ENCODE data around the gene STYXL2. TPM values are rescaled to one million over a fixed set of nuclear protein-coding genes. Genes with fewer than 3 reads are reported as not detected.

STYXL2 gene
- total and polyA plus RNA-seq, 3 experiments from 2014 or later, result not detected

DNA sequence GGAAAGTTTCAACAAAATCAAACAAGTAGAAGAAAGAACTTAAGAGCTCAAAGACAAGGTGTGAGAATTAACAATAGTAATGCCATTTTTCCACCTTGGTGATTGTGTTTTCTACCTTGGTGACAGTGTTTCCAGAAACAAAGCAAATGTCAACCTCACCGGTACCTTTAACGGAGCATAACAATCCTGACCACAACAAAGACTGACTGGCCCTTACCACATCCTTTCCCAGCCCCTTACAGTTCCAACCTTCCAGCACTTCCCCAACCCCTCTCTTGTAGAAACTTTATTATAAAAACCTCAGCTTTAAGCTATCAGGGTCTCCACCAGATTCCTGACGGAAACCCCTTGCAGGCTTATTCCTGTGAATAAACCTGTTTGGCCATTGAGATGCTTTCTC, 16.7 kb downstream of the STYXL2 start:
- POLR2A ChIA-PET, result no interaction called here

DNA sequence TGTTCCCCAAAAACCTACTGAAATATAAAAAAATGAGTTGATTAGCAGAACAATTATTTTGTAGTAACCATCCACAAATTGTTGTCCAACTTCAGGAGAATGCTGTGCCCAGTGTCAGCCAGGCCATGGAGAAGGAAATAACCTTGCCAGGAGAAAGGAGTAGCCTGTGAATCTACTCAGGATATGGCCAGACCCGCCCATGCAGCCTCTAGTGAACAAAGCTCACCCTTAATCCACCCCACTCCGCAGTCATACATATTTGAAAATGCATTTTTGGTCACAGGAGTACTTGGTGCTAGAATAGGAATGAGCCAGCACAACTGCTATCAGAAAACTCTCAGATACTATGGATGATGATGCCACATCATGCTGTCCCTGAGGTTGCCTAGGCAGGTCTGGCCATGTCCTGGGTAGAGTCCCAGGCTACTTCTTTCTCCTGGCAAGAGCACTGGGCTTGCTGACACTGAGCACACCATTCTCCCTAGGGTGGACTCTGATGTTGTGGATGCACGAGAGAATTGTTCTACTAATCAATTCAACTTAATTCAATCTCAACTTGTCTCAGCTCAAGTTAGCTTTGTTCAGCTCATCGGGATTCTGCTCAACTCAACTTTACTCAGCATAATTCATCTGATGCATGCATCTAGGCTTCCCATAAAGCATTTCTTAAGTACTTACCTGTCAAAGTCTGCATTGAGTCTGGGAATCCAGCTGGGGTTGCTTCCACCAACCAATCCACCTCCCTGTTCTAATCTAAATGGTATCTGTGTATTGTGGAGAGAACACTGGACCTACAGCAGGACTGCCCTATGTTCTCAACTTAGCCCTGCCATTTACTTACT, 18.2 kb downstream of the STYXL2 start:
- ChIA-PET CTCF (no interaction called here), POLR2A (no interaction called here)
- H3K4me3 ChIP-seq (ENCODE audit: low read length), result no peak overlapping the region
- Mint-ChIP-seq H3K27me3 (peaks cover 0 to 5% of the 10 kb centered on the region in 2 donors), H3K9me3 (peaks cover 0 to 13% (median 8%) of the 10 kb centered on the region in 5 donors), H3K4me3 (no peak overlapping the region), H3K4me1 (peaks cover 28 to 32% (median 31%) of the 10 kb centered on the region in 3 donors), H3K36me3 (peaks cover 0 to 20% (median 3%) of the 10 kb centered on the region in 3 donors), H3K27ac (peak overlapping the region in 1 of 8 donors; percentile 26)
- H3K27me3 ChIP-seq (ENCODE audit: insufficient read depth, low read length, poor library complexity, severe bottlenecking), result no peaks in the 10 kb centered on the region
- no peaks in the 10 kb centered on the region for H3K9me3 ChIP-seq (ENCODE audit: low read length)
- no peaks in the 10 kb centered on the region for H3K36me3 ChIP-seq (ENCODE audit: insufficient read depth, low read length)
- H3K27ac ChIP-seq (ENCODE audit: low read depth, low read length), result no peak overlapping the region
- no peak for DNase-seq
- H3K4me1 ChIP-seq (ENCODE audit: insufficient read depth, low read length), result peaks cover 15% of the 10 kb centered on the region

More for the DNA sequence above, 16.7 kb downstream of the STYXL2 start:
- peak in 2 of 5 donors; percentile 24 to 67 for DNase-seq
- Mint-ChIP-seq H3K9me3 (peaks cover 0 to 13% (median 8%) of the 10 kb centered on the region in 5 donors), H3K27me3 (peaks cover 4 to 5% of the 10 kb centered on the region in 2 donors), H3K27ac (peak overlapping the region in 2 of 8 donors; percentile 1 to 68), H3K4me1 (peaks cover 29 to 32% (median 31%) of the 10 kb centered on the region in 3 donors), H3K4me3 (peak overlapping the region in 2 of 7 donors; percentile 5 to 33), H3K36me3 (peaks cover 0 to 20% (median 5%) of the 10 kb centered on the region in 3 donors)
- Histone ChIP-seq H3K27me3 (ENCODE audit: insufficient read depth, low read length, poor library complexity, severe bottlenecking) (no peaks in the 10 kb centered on the region), H3K36me3 (ENCODE audit: insufficient read depth, low read length) (no peaks in the 10 kb centered on the region), H3K4me1 (ENCODE audit: insufficient read depth, low read length) (peaks cover 15% of the 10 kb centered on the region), H3K4me3 (ENCODE audit: low read length) (no peak overlapping the region), H3K27ac (ENCODE audit: low read depth, low read length) (no peak overlapping the region), H3K9me3 (ENCODE audit: low read length) (no peaks in the 10 kb centered on the region)
- CTCF ChIA-PET, result interaction anchor here (1.5 kb wide), 1 partner anchor 52 kb away, joined by 3 read pairs; no protein-coding TSS in a partner anchor

DNA sequence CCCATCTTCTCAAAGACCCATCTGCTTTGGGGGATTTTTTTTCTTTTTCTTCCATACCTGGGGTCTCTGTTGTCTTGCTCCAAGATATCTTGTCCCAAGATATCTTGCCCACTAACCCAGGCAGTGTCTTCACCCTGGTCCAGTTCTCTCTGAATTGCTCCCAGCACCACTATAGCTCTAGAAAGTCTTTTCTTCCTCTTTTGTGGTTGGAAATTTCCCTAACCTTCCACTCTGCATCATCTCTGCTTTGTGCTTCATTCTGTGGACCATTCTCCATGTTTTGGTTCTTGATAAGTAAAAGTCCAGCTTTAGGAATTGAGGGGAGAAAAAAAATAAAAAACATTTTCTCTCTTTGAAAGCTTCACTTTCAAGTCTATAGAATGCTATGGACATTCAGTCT, 20.9 kb downstream of the STYXL2 start:
- H3K27ac ChIP-seq (ENCODE audit: low read depth, low read length), result no peak overlapping the region
- H3K27me3 Mint-ChIP-seq, result peaks cover 5 to 7% of the 10 kb centered on the region in 2 donors
- CTCF ChIA-PET, result no interaction called here

DNA sequence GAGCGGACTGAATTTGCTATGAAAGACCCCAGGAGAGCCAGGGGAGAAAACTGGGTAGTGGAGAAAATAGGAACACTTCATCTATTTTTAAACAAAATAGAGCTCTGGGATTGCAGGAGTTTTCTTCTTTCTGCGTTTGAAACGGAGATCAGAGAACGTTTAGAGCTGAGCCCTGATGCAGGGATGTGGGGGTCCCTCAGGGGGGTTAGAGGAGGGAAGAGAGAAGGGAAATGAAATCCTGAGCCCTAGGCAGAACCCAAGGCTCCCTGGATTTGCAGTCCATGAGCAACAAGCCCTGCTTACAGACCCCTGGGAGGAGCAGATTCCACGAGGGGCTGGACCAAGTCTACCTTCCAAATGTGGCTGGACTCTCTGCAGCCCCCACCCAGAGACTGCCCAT, 21.8 kb downstream of the STYXL2 start:
- Histone ChIP-seq H3K27ac (ENCODE audit: low read depth, low read length) (no peak overlapping the region), H3K9me3 (ENCODE audit: low read length) (no peaks in the 10 kb centered on the region), H3K36me3 (ENCODE audit: insufficient read depth, low read length) (no peaks in the 10 kb centered on the region), H3K4me1 (ENCODE audit: insufficient read depth, low read length) (no peaks in the 10 kb centered on the region), H3K4me3 (ENCODE audit: low read length) (no peak overlapping the region), H3K27me3 (ENCODE audit: insufficient read depth, low read length, poor library complexity, severe bottlenecking) (no peaks in the 10 kb centered on the region)
- H3K4me3 Mint-ChIP-seq, result no peak overlapping the region
- peaks cover 6% of the 10 kb centered on the region in 3 donors for H3K4me1 Mint-ChIP-seq
- DNase-seq, result no peak
- peak overlapping the region in 1 of 8 donors; percentile 51 for H3K27ac Mint-ChIP-seq
- POLR2A ChIA-PET, result no interaction called here
- H3K9me3 Mint-ChIP-seq, result peaks cover 0 to 6% (median 0%) of the 10 kb centered on the region in 5 donors
- peaks cover 5 to 11% of the 10 kb centered on the region in 2 donors for H3K27me3 Mint-ChIP-seq
- CTCF ChIA-PET, result interaction anchor here (1.9 kb wide), 1 partner anchor 49 kb away, joined by 4 read pairs; no protein-coding TSS in a partner anchor
- peaks cover 0 to 5% (median 2%) of the 10 kb centered on the region in 3 donors for H3K36me3 Mint-ChIP-seq

More for the DNA sequence above, 20.9 kb downstream of the STYXL2 start:
- peak overlapping the region in 1 of 8 donors; percentile 24 for H3K27ac Mint-ChIP-seq
- Histone ChIP-seq H3K4me1 (ENCODE audit: insufficient read depth, low read length) (peaks cover 6% of the 10 kb centered on the region), H3K9me3 (ENCODE audit: low read length) (no peaks in the 10 kb centered on the region), H3K36me3 (ENCODE audit: insufficient read depth, low read length) (no peaks in the 10 kb centered on the region), H3K27me3 (ENCODE audit: insufficient read depth, low read length, poor library complexity, severe bottlenecking) (no peaks in the 10 kb centered on the region), H3K4me3 (ENCODE audit: low read length) (no peak overlapping the region)
- H3K4me3 Mint-ChIP-seq, result no peak overlapping the region
- peaks cover 15 to 16% (median 15%) of the 10 kb centered on the region in 3 donors for H3K4me1 Mint-ChIP-seq
- peaks cover 0 to 13% (median 7%) of the 10 kb centered on the region in 5 donors for H3K9me3 Mint-ChIP-seq
- H3K36me3 Mint-ChIP-seq, result peaks cover 0 to 13% (median 2%) of the 10 kb centered on the region in 3 donors
- no peak for DNase-seq
- POLR2A ChIA-PET, result no interaction called here

DNA sequence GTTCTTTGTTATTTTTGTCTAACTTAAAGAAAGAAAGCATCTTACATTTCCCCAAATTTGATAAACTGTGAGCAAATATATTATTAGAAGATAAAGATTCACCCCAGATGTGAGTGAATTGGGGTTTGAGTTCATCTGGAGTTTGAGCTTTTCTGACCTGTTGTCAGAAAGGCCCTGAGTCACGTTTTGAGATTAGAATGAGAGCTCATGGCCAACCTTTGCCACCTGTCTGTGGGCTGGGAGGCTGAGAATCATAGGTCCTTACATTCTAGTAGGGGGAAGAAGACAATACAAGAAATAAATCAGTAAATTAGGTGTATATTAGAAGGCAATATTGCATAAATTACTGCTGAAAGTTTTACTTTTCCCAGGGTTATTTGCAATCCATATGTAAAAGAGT, 22.3 kb downstream of the STYXL2 start:
- Histone ChIP-seq H3K4me1 (ENCODE audit: insufficient read depth, low read length) (no peaks in the 10 kb centered on the region), H3K9me3 (ENCODE audit: low read length) (no peaks in the 10 kb centered on the region), H3K27me3 (ENCODE audit: insufficient read depth, low read length, poor library complexity, severe bottlenecking) (no peaks in the 10 kb centered on the region), H3K27ac (ENCODE audit: low read depth, low read length) (no peak overlapping the region), H3K4me3 (ENCODE audit: low read length) (no peak overlapping the region), H3K36me3 (ENCODE audit: insufficient read depth, low read length) (no peaks in the 10 kb centered on the region)
- DNase-seq, result no peak
- H3K27ac Mint-ChIP-seq, result no peak overlapping the region
- peaks cover 0 to 2% (median 0%) of the 10 kb centered on the region in 3 donors for H3K36me3 Mint-ChIP-seq
- H3K4me1 Mint-ChIP-seq, result peaks cover under 1 to 3% (median 1%) of the 10 kb centered on the region in 3 donors
- POLR2A ChIA-PET, result no interaction called here
- peaks cover 0 to under 1% (median 0%) of the 10 kb centered on the region in 5 donors for H3K9me3 Mint-ChIP-seq
- H3K4me3 Mint-ChIP-seq, result no peak overlapping the region
- H3K27me3 Mint-ChIP-seq, result peaks cover 5 to 11% of the 10 kb centered on the region in 2 donors
- CTCF ChIA-PET, result interaction anchor here (1.9 kb wide), 1 partner anchor 49 kb away, joined by 4 read pairs; no protein-coding TSS in a partner anchor

DNA sequence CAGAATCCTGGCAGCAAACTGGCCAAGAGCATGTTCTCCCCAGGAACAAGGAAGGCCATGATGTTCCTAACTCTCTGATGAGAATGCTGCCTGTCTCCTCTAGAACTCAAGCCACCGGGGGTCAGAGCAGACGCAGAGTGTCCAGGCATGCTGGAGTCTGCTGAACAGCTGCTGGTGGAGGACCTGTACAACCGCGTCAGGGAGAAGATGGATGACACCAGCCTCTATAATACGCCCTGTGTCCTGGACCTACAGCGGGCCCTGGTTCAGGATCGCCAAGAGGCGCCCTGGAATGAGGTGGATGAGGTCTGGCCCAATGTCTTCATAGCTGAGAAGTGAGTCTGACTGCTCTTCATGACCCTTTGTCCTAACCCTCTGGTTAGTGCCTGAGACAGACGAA, 23.4 kb downstream of the STYXL2 start:
- H3K27me3 ChIP-seq (ENCODE audit: insufficient read depth, low read length, poor library complexity, severe bottlenecking), result no peaks in the 10 kb centered on the region
- peaks cover 4% of the 10 kb centered on the region for H3K4me1 ChIP-seq (ENCODE audit: insufficient read depth, low read length)
- Mint-ChIP-seq H3K9me3 (no peaks in the 10 kb centered on the region), H3K4me1 (peaks cover 0 to 10% (median 0%) of the 10 kb centered on the region in 3 donors), H3K27ac (no peak overlapping the region), H3K27me3 (peaks cover 0 to 15% of the 10 kb centered on the region in 2 donors), H3K4me3 (no peak overlapping the region), H3K36me3 (peaks cover 0 to 2% (median 0%) of the 10 kb centered on the region in 3 donors)
- no peaks in the 10 kb centered on the region for H3K9me3 ChIP-seq (ENCODE audit: low read length)
- DNase-seq, result no peak
- ChIA-PET CTCF (interaction anchor here (1.9 kb wide), 1 partner anchor 50 kb away, joined by 4 read pairs; no protein-coding TSS in a partner anchor), POLR2A (no interaction called here)
- no peaks in the 10 kb centered on the region for H3K36me3 ChIP-seq (ENCODE audit: insufficient read depth, low read length)
- H3K27ac ChIP-seq (ENCODE audit: low read depth, low read length), result no peak overlapping the region
- H3K4me3 ChIP-seq (ENCODE audit: low read length), result no peak overlapping the region

DNA sequence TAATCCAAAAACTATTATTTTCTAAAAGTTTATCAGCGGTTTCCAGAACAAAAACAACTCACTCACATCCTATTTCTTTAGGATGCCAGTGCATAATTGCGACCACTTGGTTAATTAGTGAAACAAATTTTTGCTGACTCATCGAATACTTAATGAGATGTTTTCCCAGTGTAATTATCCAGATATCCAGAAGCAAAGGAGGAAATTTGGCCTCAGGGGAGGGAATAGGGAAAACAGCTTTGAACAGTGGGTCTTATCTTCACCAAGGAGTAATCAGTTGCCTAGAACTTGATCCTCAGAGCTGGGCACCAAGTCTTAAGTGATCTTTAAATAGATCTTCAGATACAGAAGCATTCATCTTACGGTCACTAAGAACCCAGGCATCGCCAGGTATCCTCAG, 24.3 kb downstream of the STYXL2 start:
- Mint-ChIP-seq H3K27ac (no peak overlapping the region), H3K27me3 (peaks cover 0 to 15% of the 10 kb centered on the region in 2 donors), H3K9me3 (no peaks in the 10 kb centered on the region), H3K4me3 (no peak overlapping the region), H3K36me3 (peaks cover 0 to 2% (median 0%) of the 10 kb centered on the region in 3 donors), H3K4me1 (peaks cover 0 to 10% (median 0%) of the 10 kb centered on the region in 3 donors)
- ChIA-PET CTCF (interaction anchor here (1.9 kb wide), 1 partner anchor 51 kb away, joined by 6 read pairs; no protein-coding TSS in a partner anchor), POLR2A (interaction anchor here (1.2 kb wide), 1 partner anchor 10 kb away, joined by 3 read pairs; no protein-coding TSS in a partner anchor)
- Histone ChIP-seq H3K27ac (ENCODE audit: low read depth, low read length) (no peak overlapping the region), H3K36me3 (ENCODE audit: insufficient read depth, low read length) (no peaks in the 10 kb centered on the region), H3K4me1 (ENCODE audit: insufficient read depth, low read length) (peaks cover 4% of the 10 kb centered on the region), H3K9me3 (ENCODE audit: low read length) (no peaks in the 10 kb centered on the region), H3K27me3 (ENCODE audit: insufficient read depth, low read length, poor library complexity, severe bottlenecking) (no peaks in the 10 kb centered on the region), H3K4me3 (ENCODE audit: low read length) (no peak overlapping the region)
- no peak for DNase-seq

DNA sequence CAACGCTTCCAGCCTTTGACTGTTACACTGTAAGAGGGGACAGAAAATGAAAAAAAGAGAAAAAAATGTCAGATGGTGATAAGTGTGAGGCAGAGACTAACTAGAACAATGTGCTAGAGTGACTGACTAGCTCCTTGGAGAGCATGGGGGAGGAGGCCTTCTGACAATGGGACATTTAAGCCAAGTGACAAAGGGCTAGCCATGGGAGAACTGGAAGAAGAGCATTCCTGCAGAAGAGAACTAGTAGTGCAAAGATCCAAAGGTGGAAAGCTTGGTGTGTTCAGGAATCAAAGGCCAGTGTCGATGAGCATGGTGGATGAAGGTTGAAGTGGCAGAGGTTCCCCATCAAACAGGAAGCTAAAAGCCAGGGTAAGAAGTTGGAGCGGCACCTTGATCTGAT, 25.8 kb downstream of the STYXL2 start:
- no peak overlapping the region for H3K4me3 ChIP-seq (ENCODE audit: low read length)
- peak overlapping the region in 3 of 7 donors; percentile 1 to 12 (median 2) for H3K4me3 Mint-ChIP-seq
- ChIA-PET POLR2A (no interaction called here), CTCF (interaction anchor here (1.9 kb wide), 1 partner anchor 53 kb away, joined by 6 read pairs; no protein-coding TSS in a partner anchor)
- H3K27ac Mint-ChIP-seq, result no peak overlapping the region
- peaks cover 0 to 10% (median 0%) of the 10 kb centered on the region in 3 donors for H3K4me1 Mint-ChIP-seq
- no peaks in the 10 kb centered on the region for H3K27me3 ChIP-seq (ENCODE audit: insufficient read depth, low read length, poor library complexity, severe bottlenecking)
- no peak overlapping the region for H3K27ac ChIP-seq (ENCODE audit: low read depth, low read length)
- H3K36me3 ChIP-seq (ENCODE audit: insufficient read depth, low read length), result no peaks in the 10 kb centered on the region
- H3K9me3 Mint-ChIP-seq, result no peaks in the 10 kb centered on the region
- peaks cover 0 to 2% (median 0%) of the 10 kb centered on the region in 3 donors for H3K36me3 Mint-ChIP-seq
- peaks cover 4% of the 10 kb centered on the region for H3K4me1 ChIP-seq (ENCODE audit: insufficient read depth, low read length)
- peaks cover 0 to 15% of the 10 kb centered on the region in 2 donors for H3K27me3 Mint-ChIP-seq
- H3K9me3 ChIP-seq (ENCODE audit: low read length), result no peaks in the 10 kb centered on the region
- no peak for DNase-seq

All from CD8-positive, alpha-beta memory T cell (primary cell).